MCF 10A (cell line): ENCODE data around the gene HNF4A. TPM values are rescaled to one million over a fixed set of nuclear protein-coding genes. Genes with fewer than 3 reads are reported as not detected.

Source experiments
- BruUV-seq: library from RNA; stranded (reverse); fragments of 400-500 nt; replicated peaks from 2 replicates; lab custom pipeline; 2021; lab: Mats Ljungman, UMichigan
- CTCF ChIA-PET: fragments of 300-600 bp; sonication (Branson Sonifier 250); formaldehyde crosslinking; extraction: SDS; loops from one replicate; lab custom pipeline; 2021; ENCODE audit warnings: antibody characterized with exemption, inconsistent platforms; lab: Yijun Ruan, JAX
- POLR2A ChIA-PET: fragments of 300-600, 350-650 bp; sonication (Branson Sonifier 250); formaldehyde crosslinking; extraction: SDS; loops from one replicate; lab custom pipeline; 2020; ENCODE audit warnings: antibody characterized with exemption, inconsistent platforms; lab: Yijun Ruan, JAX
- DNase-seq: peaks from one replicate; pipeline ENCODE4 v3.0.0-alpha.2; 2018; ENCODE audit not compliant: unreplicated experiment
- H3K27ac Mint-ChIP-seq: one replicate; pipeline ENCODE4 v1.8.0; 2022; ENCODE audit warnings: mild to moderate bottlenecking, low read depth, mixed read lengths; ENCODE audit not compliant: unreplicated experiment
- H3K27me3 Mint-ChIP-seq: one replicate; pipeline ENCODE4 v1.8.0; 2022; ENCODE audit warnings: mixed read lengths; ENCODE audit not compliant: insufficient read depth, unreplicated experiment
- H3K36me3 Mint-ChIP-seq: one replicate; pipeline ENCODE4 v1.8.0; 2022; ENCODE audit warnings: mild to moderate bottlenecking, moderate library complexity, mixed read lengths; ENCODE audit not compliant: insufficient read depth, unreplicated experiment
- H3K4me1 Mint-ChIP-seq: one replicate; pipeline ENCODE4 v1.8.0; 2022; ENCODE audit warnings: mixed read lengths; ENCODE audit not compliant: insufficient read depth, unreplicated experiment
- H3K4me3 Mint-ChIP-seq: one replicate; pipeline ENCODE4 v1.8.0; 2022; ENCODE audit warnings: mild to moderate bottlenecking, moderate library complexity, mixed read lengths; ENCODE audit not compliant: unreplicated experiment
- H3K9me3 Mint-ChIP-seq: one replicate; pipeline ENCODE4 v1.8.0; 2022; ENCODE audit warnings: mixed read lengths; ENCODE audit not compliant: unreplicated experiment
- intact Hi-C: fragments of 100-400 bp; cut with micrococcal nuclease; formaldehyde crosslinking; loops from 2 replicates; pipeline ENCODE4 v1.14.1; 2022
- total RNA-seq: library from RNA; stranded (reverse); gene quantifications from 2 replicates; pipeline ENCODE4 v1.2.3, GENCODE V29; 2022
- TF ChIP-seq, protein P1 (sequence below): fragments of 200-600 bp; IDR thresholded peaks from one replicate; pipeline ENCODE4 v1.8.0; 2022; ENCODE audit warnings: antibody characterized with exemption, mild to moderate bottlenecking; ENCODE audit not compliant: unreplicated experiment

The HNF4A gene
- total RNA-seq, 1 experiment from 2014 or later = not detected

DNA sequence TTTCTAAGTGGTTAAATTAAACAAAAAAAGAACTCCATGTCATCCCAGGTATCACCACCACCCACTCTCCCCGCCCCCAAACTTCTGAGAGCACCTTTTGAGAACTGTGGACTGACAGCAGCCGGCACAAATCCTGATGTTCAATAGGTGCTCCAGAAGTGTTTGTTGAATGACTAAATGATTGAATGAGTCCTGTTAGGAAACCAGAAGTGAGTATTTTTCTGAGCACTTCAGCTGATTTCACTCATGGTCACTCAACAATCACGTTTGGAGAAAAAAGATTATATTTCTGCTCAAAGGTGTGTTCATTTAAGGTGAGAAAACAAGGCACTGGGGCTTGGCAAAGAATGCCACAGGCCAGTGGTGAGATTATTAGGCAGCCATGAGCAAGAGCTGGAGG, 6.2 kb upstream of the HNF4A start:
- no peak for DNase-seq
- H3K36me3 Mint-ChIP-seq = no peaks in the 10 kb centered on the region
- TF ChIP-seq, protein P1, sequence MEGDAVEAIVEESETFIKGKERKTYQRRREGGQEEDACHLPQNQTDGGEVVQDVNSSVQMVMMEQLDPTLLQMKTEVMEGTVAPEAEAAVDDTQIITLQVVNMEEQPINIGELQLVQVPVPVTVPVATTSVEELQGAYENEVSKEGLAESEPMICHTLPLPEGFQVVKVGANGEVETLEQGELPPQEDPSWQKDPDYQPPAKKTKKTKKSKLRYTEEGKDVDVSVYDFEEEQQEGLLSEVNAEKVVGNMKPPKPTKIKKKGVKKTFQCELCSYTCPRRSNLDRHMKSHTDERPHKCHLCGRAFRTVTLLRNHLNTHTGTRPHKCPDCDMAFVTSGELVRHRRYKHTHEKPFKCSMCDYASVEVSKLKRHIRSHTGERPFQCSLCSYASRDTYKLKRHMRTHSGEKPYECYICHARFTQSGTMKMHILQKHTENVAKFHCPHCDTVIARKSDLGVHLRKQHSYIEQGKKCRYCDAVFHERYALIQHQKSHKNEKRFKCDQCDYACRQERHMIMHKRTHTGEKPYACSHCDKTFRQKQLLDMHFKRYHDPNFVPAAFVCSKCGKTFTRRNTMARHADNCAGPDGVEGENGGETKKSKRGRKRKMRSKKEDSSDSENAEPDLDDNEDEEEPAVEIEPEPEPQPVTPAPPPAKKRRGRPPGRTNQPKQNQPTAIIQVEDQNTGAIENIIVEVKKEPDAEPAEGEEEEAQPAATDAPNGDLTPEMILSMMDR = no peak
- no peaks in the 10 kb centered on the region for H3K27me3 Mint-ChIP-seq
- H3K4me3 Mint-ChIP-seq = no peak overlapping the region
- H3K9me3 Mint-ChIP-seq = no peaks in the 10 kb centered on the region
- ChIA-PET POLR2A (interaction anchor here (0.6 kb wide), 2 partner anchors 11 to 390 kb away, joined by 3 read pairs; no protein-coding TSS in a partner anchor), CTCF (interaction anchor here (0.7 kb wide), 1 partner anchor 20 kb away, joined by 3 read pairs; no protein-coding TSS in a partner anchor)
- H3K4me1 Mint-ChIP-seq = no peaks in the 10 kb centered on the region
- no TSS peak for BruUV-seq
- no peak overlapping the region for H3K27ac Mint-ChIP-seq
- intact Hi-C loops = no loop called here

DNA sequence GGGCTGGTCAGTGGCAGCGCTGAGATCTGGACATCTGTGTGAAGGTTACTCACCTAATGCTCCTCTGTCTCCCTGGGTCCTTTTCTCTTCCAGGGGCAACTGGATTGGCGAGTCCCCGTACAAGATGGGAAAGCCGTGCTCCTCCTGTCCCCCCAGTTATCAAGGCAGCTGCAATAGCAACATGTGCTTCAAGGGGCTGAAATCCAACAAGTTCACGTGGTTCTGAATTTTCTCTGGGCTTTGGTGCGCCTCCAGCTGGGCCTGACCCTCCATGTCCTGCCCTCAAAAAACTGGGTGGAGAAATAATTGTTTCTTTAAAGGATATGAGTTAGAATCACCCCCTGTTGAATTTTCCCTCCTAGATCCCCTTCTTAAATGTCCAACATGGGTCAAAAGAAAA, 4.9 kb upstream of the HNF4A start:
- ChIA-PET POLR2A (no interaction called here), CTCF (no interaction called here)
- H3K27me3 Mint-ChIP-seq = no peaks in the 10 kb centered on the region
- no TSS peak for BruUV-seq
- no peak overlapping the region for H3K4me3 Mint-ChIP-seq
- TF ChIP-seq, protein P1 = no peak
- DNase-seq = no peak
- H3K36me3 Mint-ChIP-seq = no peaks in the 10 kb centered on the region
- no peak overlapping the region for H3K27ac Mint-ChIP-seq
- intact Hi-C loops = no loop called here
- no peaks in the 10 kb centered on the region for H3K9me3 Mint-ChIP-seq
- no peaks in the 10 kb centered on the region for H3K4me1 Mint-ChIP-seq

DNA sequence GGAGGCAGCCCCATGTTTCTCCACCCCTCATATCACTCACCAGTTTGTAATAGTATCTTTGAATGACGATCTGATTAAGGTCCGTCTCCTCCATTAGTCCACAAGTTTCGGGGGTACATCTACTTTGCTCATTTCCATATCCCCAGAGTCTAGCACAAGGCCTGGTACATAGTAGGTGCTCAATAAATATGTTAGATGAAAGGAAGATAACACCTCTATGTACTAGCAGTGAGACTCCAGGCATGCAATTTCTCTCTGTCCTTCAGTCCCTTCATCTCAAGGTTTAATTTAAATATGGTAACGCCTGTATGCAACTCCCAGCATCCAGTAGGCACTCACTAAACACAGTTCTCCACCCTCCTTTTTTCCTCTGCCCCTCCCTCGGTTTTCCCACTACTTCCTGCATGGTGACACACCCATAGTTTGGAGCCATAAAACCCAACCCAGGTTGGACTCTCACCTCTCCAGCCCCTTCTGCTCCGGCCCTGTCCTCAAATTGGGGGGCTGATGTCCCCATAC, 461 bp upstream of the HNF4A start:
- CTCF ChIA-PET = interaction anchor here (0.6 to 1.1 kb wide), 4 partner anchors 16 to 140 kb away, joined by 3 read pairs; partner anchors contain the start of gene FITM2

DNA sequence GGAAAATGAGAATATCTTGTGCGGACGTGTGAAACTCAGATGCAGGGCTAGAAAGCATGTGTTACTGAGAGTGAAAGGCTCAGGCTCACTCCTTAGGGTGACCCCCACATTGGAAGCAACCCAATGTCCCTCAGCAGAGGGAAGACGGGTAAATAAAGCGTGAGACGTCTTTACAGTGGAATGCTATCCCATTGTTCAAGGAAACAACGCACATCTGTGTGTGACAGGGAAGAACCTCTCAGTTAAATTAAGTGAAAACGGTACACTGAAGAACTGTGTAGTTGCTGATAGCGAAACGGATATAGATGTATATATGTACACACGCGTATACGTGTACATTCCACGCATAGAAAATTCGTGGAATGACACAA, 839 bp downstream of the HNF4A start:
- DNase-seq = no peak
- no peak overlapping the region for H3K4me3 Mint-ChIP-seq
- CTCF ChIA-PET = interaction anchor here (0.6 to 1.1 kb wide), 3 partner anchors 139 to 385 kb away, joined by 3 read pairs; no protein-coding TSS in a partner anchor
- H3K4me1 Mint-ChIP-seq = no peaks in the 10 kb centered on the region
- TF ChIP-seq, protein P1 = no peak
- H3K36me3 Mint-ChIP-seq = no peaks in the 10 kb centered on the region
- no peaks in the 10 kb centered on the region for H3K9me3 Mint-ChIP-seq
- POLR2A ChIA-PET = no interaction called here
- no TSS peak for BruUV-seq
- intact Hi-C loops = no loop called here
- peaks cover 23% of the 10 kb centered on the region for H3K27me3 Mint-ChIP-seq
- no peak overlapping the region for H3K27ac Mint-ChIP-seq

More for the DNA sequence above, 461 bp upstream of the HNF4A start:
- Mint-ChIP-seq H3K27me3 (peaks cover 15% of the 10 kb centered on the region), H3K9me3 (no peaks in the 10 kb centered on the region), H3K27ac (no peak overlapping the region), H3K4me3 (no peak overlapping the region), H3K4me1 (no peaks in the 10 kb centered on the region), H3K36me3 (no peaks in the 10 kb centered on the region)
- POLR2A ChIA-PET = no interaction called here
- no TSS peak for BruUV-seq
- TF ChIP-seq, protein P1 = no peak
- DNase-seq = no peak
- intact Hi-C loops = no loop called here
